ENCODE results near the gene WNT1. TPM values are rescaled to one million over a fixed set of nuclear protein-coding genes. Genes with fewer than 3 reads are reported as not detected.

Gene WNT1
- total and polyA plus RNA-seq, 10 of the 15 experiments (the other 5 are each of a cell fraction or from before 2014, with no cell fraction given): not detected

DNA sequence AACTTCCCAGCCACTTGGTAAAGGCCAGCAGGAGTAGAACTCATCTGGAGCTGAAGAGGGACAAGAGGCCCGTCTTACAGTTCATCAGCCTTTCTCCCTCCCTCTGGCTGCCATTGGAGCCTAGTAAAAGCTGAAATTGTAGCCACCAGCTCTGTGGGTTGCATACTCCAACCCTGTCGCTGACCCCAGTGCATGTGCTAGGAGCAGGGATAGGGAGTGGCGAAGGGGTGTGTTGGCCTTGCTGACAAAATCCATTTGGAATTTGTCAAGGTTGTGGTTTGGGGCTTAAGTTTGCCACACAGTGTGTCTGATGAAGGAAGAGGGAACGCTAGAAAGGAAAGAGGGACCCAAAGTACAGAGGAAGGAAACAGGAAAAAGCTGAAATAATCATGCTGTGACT, 16.8 kb upstream of the WNT1 start:
- DNase-seq (ENCODE audit: low read depth, low spot score) (no peak), FAIRE-seq (no peak), ATAC-seq (no peak)
- RAD21 ChIA-PET (ENCODE audit: unreplicated experiment): interaction anchor here (1.0 kb wide), 1 partner anchor 27 kb away, joined by 3 read pairs; no protein-coding TSS in a partner anchor
- CTCF ChIA-PET: interaction anchor here (3.0 kb wide), 1 partner anchor 27 kb away, joined by 10 read pairs; no protein-coding TSS in a partner anchor
- H3K27me3 ChIP-seq (replicated peaks in 1 of 2; ENCODE audit: control insufficient read depth in 2 of 2, insufficient read depth in 2 of 2, low read length in 1 of 2): no peaks in the 10 kb centered on the region; a peak in 1 of 4 replicates
- no peaks in the 10 kb centered on the region for H3K36me3 ChIP-seq (ENCODE audit: control insufficient read depth in 2 of 2, insufficient read depth in 2 of 2, low read length in 1 of 2)
- SMC1A ChIA-PET (ENCODE audit: uncharacterized antibody, unreplicated experiment): interaction anchor here (1.9 kb wide), 1 partner anchor 8 kb away, joined by 6 read pairs; no protein-coding TSS in a partner anchor
- H3K79me2 ChIP-seq (ENCODE audit: control insufficient read depth, insufficient read depth, low read length): peaks cover 10% of the 10 kb centered on the region
- no peaks in the 10 kb centered on the region for H4K20me1 ChIP-seq (ENCODE audit: control insufficient read depth, insufficient read depth)
- no peak overlapping the region for H3K4me3 ChIP-seq
- in situ Hi-C loops (cut with MboI) (no loop called here), intact Hi-C loops (cut with micrococcal nuclease; ENCODE audit: unreplicated experiment) (no loop called here)
- 23% methylated on average over 4 of the region's 4 CpGs for WGBS (ENCODE audit: insufficient coverage, insufficient replicate concordance, low lambda C conversion rate, missing lambda C conversion rate)
- no peak overlapping the region for H3K4me2 ChIP-seq (ENCODE audit: control insufficient read depth, insufficient read depth)
- POLR2A ChIA-PET: interaction anchor here (0.6 to 1.6 kb wide), 2 partner anchors 16 to 111 kb away, joined by 3 read pairs; partner anchors contain the start of gene WNT1
- H3K4me1 ChIP-seq (ENCODE audit: control insufficient read depth, insufficient read depth, low read length): peaks cover 10% of the 10 kb centered on the region
- no peak overlapping the region for H3K9ac ChIP-seq (ENCODE audit: control insufficient read depth, insufficient read depth, low read length)
- no peaks in the 10 kb centered on the region for H3K9me3 ChIP-seq (replicated peaks; ENCODE audit: control insufficient read depth, insufficient read depth, low read length)
- no peak overlapping the region for H2AFZ ChIP-seq (ENCODE audit: control insufficient read depth, low read depth, low read length)
- TF ChIP-seq MTA3 (IDR thresholded peaks at IDR 0.05; ENCODE audit: borderline replicate concordance, low read length) (no peak), NR2C2 (IDR thresholded peaks at IDR 0.05; ENCODE audit: borderline replicate concordance, control insufficient read depth, insufficient read length, low read depth) (no peak), SIX5 (IDR thresholded peaks at IDR 0.05; ENCODE audit: low read depth, low read length, severe bottlenecking) (no peak)
- TF ChIP-seq, protein P1, sequence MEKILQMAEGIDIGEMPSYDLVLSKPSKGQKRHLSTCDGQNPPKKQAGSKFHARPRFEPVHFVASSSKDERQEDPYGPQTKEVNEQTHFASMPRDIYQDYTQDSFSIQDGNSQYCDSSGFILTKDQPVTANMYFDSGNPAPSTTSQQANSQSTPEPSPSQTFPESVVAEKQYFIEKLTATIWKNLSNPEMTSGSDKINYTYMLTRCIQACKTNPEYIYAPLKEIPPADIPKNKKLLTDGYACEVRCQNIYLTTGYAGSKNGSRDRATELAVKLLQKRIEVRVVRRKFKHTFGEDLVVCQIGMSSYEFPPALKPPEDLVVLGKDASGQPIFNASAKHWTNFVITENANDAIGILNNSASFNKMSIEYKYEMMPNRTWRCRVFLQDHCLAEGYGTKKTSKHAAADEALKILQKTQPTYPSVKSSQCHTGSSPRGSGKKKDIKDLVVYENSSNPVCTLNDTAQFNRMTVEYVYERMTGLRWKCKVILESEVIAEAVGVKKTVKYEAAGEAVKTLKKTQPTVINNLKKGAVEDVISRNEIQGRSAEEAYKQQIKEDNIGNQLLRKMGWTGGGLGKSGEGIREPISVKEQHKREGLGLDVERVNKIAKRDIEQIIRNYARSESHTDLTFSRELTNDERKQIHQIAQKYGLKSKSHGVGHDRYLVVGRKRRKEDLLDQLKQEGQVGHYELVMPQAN (conservative IDR thresholded peaks at IDR 0.05): no peak
- H3K27ac ChIP-seq (ENCODE audit: control insufficient read depth, insufficient read depth): no peak overlapping the region
- BruUV-seq (replicated peaks): no TSS peak

DNA sequence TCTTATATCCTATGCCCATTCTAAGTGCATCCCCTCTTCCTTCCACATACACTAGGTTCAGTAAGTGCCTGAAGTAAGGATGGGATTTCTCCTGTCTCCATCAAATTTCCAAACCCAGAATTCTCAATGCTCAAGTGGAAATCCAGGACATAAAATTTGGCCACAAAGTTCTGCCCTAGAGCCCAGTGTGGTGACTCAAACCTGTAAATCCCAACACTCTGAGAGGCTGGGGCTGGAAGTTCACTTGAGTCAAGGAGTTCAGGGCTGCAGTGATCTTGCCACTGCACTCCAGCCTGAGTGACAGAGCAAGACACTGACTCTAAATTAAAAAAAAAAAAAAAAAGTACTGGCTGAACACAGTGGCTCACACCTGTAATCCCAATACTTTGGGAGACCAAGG, 16.3 kb upstream of the WNT1 start:
- no peak overlapping the region for H3K4me2 ChIP-seq (ENCODE audit: control insufficient read depth, insufficient read depth)
- CTCF ChIA-PET: interaction anchor here (0.6 to 3.0 kb wide), 5 partner anchors 8 to 36 kb away, joined by 3 to 10 read pairs (median 3); partner anchors contain the start of gene WNT10B
- TF ChIP-seq KDM1A (IDR thresholded peaks at IDR 0.05; ENCODE audit: borderline replicate concordance): no peak
- no peak for TF ChIP-seq CREB1 (IDR thresholded peaks at IDR 0.05; ENCODE audit: low read depth)
- TF ChIP-seq, protein P2, sequence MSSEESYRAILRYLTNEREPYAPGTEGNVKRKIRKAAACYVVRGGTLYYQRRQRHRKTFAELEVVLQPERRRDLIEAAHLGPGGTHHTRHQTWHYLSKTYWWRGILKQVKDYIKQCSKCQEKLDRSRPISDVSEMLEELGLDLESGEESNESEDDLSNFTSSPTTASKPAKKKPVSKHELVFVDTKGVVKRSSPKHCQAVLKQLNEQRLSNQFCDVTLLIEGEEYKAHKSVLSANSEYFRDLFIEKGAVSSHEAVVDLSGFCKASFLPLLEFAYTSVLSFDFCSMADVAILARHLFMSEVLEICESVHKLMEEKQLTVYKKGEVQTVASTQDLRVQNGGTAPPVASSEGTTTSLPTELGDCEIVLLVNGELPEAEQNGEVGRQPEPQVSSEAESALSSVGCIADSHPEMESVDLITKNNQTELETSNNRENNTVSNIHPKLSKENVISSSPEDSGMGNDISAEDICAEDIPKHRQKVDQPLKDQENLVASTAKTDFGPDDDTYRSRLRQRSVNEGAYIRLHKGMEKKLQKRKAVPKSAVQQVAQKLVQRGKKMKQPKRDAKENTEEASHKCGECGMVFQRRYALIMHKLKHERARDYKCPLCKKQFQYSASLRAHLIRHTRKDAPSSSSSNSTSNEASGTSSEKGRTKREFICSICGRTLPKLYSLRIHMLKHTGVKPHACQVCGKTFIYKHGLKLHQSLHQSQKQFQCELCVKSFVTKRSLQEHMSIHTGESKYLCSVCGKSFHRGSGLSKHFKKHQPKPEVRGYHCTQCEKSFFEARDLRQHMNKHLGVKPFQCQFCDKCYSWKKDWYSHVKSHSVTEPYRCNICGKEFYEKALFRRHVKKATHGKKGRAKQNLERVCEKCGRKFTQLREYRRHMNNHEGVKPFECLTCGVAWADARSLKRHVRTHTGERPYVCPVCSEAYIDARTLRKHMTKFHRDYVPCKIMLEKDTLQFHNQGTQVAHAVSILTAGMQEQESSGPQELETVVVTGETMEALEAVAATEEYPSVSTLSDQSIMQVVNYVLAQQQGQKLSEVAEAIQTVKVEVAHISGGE (CRISPR knock-in tag; IDR thresholded peaks at IDR 0.05): no peak
- TF ChIP-seq, protein P3, sequence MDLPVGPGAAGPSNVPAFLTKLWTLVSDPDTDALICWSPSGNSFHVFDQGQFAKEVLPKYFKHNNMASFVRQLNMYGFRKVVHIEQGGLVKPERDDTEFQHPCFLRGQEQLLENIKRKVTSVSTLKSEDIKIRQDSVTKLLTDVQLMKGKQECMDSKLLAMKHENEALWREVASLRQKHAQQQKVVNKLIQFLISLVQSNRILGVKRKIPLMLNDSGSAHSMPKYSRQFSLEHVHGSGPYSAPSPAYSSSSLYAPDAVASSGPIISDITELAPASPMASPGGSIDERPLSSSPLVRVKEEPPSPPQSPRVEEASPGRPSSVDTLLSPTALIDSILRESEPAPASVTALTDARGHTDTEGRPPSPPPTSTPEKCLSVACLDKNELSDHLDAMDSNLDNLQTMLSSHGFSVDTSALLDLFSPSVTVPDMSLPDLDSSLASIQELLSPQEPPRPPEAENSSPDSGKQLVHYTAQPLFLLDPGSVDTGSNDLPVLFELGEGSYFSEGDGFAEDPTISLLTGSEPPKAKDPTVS (IDR thresholded peaks at IDR 0.05; ENCODE audit: low read depth, low read length): no peak
- no peak for FAIRE-seq
- RAD21 ChIA-PET (ENCODE audit: unreplicated experiment): interaction anchor here (1.0 kb wide), 1 partner anchor 26 kb away, joined by 3 read pairs; no protein-coding TSS in a partner anchor
- no peaks in the 10 kb centered on the region for H4K20me1 ChIP-seq (ENCODE audit: control insufficient read depth, insufficient read depth)
- no peaks in the 10 kb centered on the region for H3K36me3 ChIP-seq (ENCODE audit: control insufficient read depth in 2 of 2, insufficient read depth in 2 of 2, low read length in 1 of 2)
- peaks cover 5% of the 10 kb centered on the region for H3K79me2 ChIP-seq (ENCODE audit: control insufficient read depth, insufficient read depth, low read length)
- H3K27me3 ChIP-seq (replicated peaks in 1 of 2; ENCODE audit: control insufficient read depth in 2 of 2, insufficient read depth in 2 of 2, low read length in 1 of 2): no peaks in the 10 kb centered on the region; a peak in 1 of 4 replicates
- POLR2A ChIA-PET: interaction anchor here (1.3 to 1.6 kb wide), 2 partner anchors 9 to 16 kb away, joined by 3 read pairs; partner anchors contain the start of gene WNT1
- DNase-seq (ENCODE audit: low read depth, low spot score): no peak
- no peak for ATAC-seq
- H3K9me3 ChIP-seq (replicated peaks; ENCODE audit: control insufficient read depth, insufficient read depth, low read length): no peaks in the 10 kb centered on the region
- H2AFZ ChIP-seq (ENCODE audit: control insufficient read depth, low read depth, low read length): no peak overlapping the region
- H3K4me1 ChIP-seq (ENCODE audit: control insufficient read depth, insufficient read depth, low read length): peaks cover 11% of the 10 kb centered on the region
- no TSS peak for BruUV-seq (replicated peaks)
- H3K4me3 ChIP-seq: no peak overlapping the region
- SMC1A ChIA-PET (ENCODE audit: uncharacterized antibody, unreplicated experiment): no interaction called here
- in situ Hi-C loops (cut with MboI) (no loop called here), intact Hi-C loops (cut with micrococcal nuclease; ENCODE audit: unreplicated experiment) (no loop called here)
- no peak overlapping the region for H3K27ac ChIP-seq (ENCODE audit: control insufficient read depth, insufficient read depth)
- H3K9ac ChIP-seq (ENCODE audit: control insufficient read depth, insufficient read depth, low read length): no peak overlapping the region

Data from GM12878 (cell line).